Measurements from ENCODE around the gene SLC37A3. TPM values are rescaled to one million over a fixed set of nuclear protein-coding genes. Genes with fewer than 3 reads are reported as not detected.

Gene SLC37A3
- total RNA-seq, 1 experiment from 2014 or later, result 46.4 TPM

DNA sequence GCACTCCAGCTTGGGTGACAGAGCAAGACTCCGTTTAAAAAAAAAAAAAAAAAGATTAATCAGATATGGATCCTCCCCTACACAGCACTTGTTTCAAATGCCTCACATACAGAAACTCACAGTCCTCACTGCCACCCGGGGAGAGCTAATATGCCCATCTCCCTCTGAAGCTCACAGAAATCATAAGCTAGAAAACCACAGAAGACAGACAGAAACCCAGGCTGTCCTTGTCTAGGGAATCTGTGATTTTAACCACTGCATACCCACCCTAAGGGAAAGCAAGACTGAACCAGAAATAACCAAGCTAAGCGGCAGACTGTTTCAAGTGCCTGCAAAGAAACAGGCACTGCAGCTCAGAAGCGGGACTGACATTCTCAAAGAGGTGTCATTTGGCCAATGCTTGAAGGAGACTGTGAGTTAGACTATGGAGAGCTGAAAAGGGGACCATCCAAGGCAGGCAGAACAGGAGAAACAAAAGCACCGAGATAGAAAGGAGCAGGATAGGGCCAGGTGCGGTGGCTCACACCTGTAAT lies 37.6 kb downstream of the SLC37A3 start:
- no peak overlapping the region for H3K27ac Mint-ChIP-seq (ENCODE audit: unreplicated experiment)
- no peak for DNase-seq

DNA sequence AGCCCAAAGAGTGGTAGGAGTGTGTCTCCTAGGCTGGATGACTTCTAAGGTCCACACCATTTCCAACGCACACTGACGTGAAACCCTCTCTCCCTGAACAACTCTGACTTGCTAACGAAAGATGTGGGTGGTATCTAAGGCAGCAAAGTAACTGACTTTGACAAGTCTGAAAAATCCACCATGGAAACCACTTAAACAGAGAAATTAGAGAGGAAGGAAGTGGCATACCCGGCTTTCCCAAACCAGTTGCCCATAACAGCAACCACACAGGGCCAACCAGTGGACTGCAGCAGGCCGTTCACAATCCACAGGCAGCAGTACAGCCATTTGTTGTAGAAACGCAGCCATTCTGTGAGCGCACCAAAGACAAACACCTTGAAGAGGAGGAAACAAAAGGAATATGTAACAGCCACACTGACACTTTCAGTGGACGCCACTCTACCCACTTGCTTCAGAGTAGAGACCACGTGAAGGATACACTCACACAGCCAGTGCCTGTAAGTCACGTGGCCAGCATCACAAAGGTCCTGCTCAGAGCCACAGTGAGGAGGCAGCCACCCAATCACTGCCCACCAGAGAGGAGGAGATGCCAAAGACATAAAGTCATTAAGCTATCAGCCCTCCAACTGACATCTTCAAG lies 39.8 kb downstream of the SLC37A3 start:
- H3K36me3 Mint-ChIP-seq (ENCODE audit: insufficient read depth, unreplicated experiment), result peaks cover 41% of the 10 kb centered on the region
- CTCF ChIA-PET, result no interaction called here
- BruUV-seq (replicated peaks), result no TSS peak

More for the DNA sequence above, 37.6 kb downstream of the SLC37A3 start:
- CTCF ChIA-PET, result no interaction called here
- H3K36me3 ChIP-seq (ENCODE audit: control insufficient read depth, insufficient read depth, low read length), result no peaks in the 10 kb centered on the region; the same call in 1 of the 2 replicates
- TF ChIP-seq, protein P1, sequence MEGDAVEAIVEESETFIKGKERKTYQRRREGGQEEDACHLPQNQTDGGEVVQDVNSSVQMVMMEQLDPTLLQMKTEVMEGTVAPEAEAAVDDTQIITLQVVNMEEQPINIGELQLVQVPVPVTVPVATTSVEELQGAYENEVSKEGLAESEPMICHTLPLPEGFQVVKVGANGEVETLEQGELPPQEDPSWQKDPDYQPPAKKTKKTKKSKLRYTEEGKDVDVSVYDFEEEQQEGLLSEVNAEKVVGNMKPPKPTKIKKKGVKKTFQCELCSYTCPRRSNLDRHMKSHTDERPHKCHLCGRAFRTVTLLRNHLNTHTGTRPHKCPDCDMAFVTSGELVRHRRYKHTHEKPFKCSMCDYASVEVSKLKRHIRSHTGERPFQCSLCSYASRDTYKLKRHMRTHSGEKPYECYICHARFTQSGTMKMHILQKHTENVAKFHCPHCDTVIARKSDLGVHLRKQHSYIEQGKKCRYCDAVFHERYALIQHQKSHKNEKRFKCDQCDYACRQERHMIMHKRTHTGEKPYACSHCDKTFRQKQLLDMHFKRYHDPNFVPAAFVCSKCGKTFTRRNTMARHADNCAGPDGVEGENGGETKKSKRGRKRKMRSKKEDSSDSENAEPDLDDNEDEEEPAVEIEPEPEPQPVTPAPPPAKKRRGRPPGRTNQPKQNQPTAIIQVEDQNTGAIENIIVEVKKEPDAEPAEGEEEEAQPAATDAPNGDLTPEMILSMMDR (IDR thresholded peaks at IDR 0.05; ENCODE audit: insufficient read depth in 1 of 2, low read depth in 1 of 2, low read length in 1 of 2, severe bottlenecking in 1 of 2, unreplicated experiment in 1 of 2), result no peak
- Mint-ChIP-seq H3K4me3 (ENCODE audit: unreplicated experiment) (peak overlapping the region; percentile 22), H3K36me3 (ENCODE audit: insufficient read depth, unreplicated experiment) (peaks cover 43% of the 10 kb centered on the region), H3K9me3 (ENCODE audit: unreplicated experiment) (no peaks in the 10 kb centered on the region), H3K4me1 (ENCODE audit: low read depth, unreplicated experiment) (no peaks in the 10 kb centered on the region), H3K27me3 (ENCODE audit: insufficient read depth, unreplicated experiment) (no peaks in the 10 kb centered on the region)
- POLR2A ChIA-PET, result no interaction called here
- H3K4me1 ChIP-seq, result no peaks in the 10 kb centered on the region
- H3K27me3 ChIP-seq (replicated peaks; ENCODE audit: control insufficient read depth, insufficient read depth, low read length), result no peaks in the 10 kb centered on the region
- H3K9me3 ChIP-seq, result no peaks in the 10 kb centered on the region
- H3K4me3 ChIP-seq (ENCODE audit: low read depth, low read length), result no peak overlapping the region
- intact Hi-C loops (cut with micrococcal nuclease; ENCODE audit: unreplicated experiment), result no loop called here
- no TSS peak for BruUV-seq (replicated peaks)

DNA sequence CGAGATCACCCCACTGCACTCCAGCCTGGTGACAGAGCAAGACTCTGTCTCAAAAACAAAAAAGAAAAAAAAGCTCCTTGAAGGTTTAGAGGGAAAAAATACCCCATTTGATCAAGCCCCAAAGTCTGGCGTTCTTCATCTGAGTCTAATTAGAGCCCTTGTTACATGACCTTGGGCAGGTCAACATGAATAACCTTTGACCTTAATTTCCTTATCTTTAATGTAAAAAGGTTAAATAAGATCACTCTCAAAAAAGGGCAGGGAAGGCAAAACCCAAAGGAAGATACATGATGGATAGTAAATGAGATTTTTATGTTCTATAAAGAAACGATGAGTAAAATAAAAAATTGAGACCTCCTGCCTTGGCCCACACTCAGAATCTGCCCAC lies 40.3 kb downstream of the SLC37A3 start:
- ChIA-PET POLR2A (no interaction called here), CTCF (no interaction called here)
- BruUV-seq (replicated peaks), result no TSS peak
- TF ChIP-seq, protein P1 (IDR thresholded peaks at IDR 0.05; ENCODE audit: insufficient read depth in 1 of 2, low read depth in 1 of 2, low read length in 1 of 2, severe bottlenecking in 1 of 2, unreplicated experiment in 1 of 2), result no peak
- no peaks in the 10 kb centered on the region for H3K9me3 Mint-ChIP-seq (ENCODE audit: unreplicated experiment)
- no peak for DNase-seq
- peaks cover 45% of the 10 kb centered on the region for H3K36me3 Mint-ChIP-seq (ENCODE audit: insufficient read depth, unreplicated experiment)
- no peak overlapping the region for H3K4me3 Mint-ChIP-seq (ENCODE audit: unreplicated experiment)
- H3K4me1 ChIP-seq, result no peaks in the 10 kb centered on the region
- no peaks in the 10 kb centered on the region for H3K9me3 ChIP-seq
- H3K27me3 Mint-ChIP-seq (ENCODE audit: insufficient read depth, unreplicated experiment), result no peaks in the 10 kb centered on the region
- H3K4me1 Mint-ChIP-seq (ENCODE audit: low read depth, unreplicated experiment), result no peaks in the 10 kb centered on the region
- H3K36me3 ChIP-seq (ENCODE audit: control insufficient read depth, insufficient read depth, low read length), result no peaks in the 10 kb centered on the region
- no peak overlapping the region for H3K27ac Mint-ChIP-seq (ENCODE audit: unreplicated experiment)
- no peaks in the 10 kb centered on the region for H3K27me3 ChIP-seq (replicated peaks; ENCODE audit: control insufficient read depth, insufficient read depth, low read length)
- no peak overlapping the region for H3K4me3 ChIP-seq (ENCODE audit: low read depth, low read length)
- intact Hi-C loops (cut with micrococcal nuclease; ENCODE audit: unreplicated experiment), result no loop called here

More for the DNA sequence above, 39.8 kb downstream of the SLC37A3 start:
- intact Hi-C loops (cut with micrococcal nuclease; ENCODE audit: unreplicated experiment), result no loop called here
- TF ChIP-seq, protein P1 (IDR thresholded peaks at IDR 0.05; ENCODE audit: insufficient read depth in 1 of 2, low read depth in 1 of 2, low read length in 1 of 2, severe bottlenecking in 1 of 2, unreplicated experiment in 1 of 2), result no peak
- no peaks in the 10 kb centered on the region for H3K9me3 ChIP-seq
- Mint-ChIP-seq H3K27ac (ENCODE audit: unreplicated experiment) (no peak overlapping the region), H3K9me3 (ENCODE audit: unreplicated experiment) (no peaks in the 10 kb centered on the region), H3K4me1 (ENCODE audit: low read depth, unreplicated experiment) (no peaks in the 10 kb centered on the region), H3K4me3 (ENCODE audit: unreplicated experiment) (no peak overlapping the region), H3K27me3 (ENCODE audit: insufficient read depth, unreplicated experiment) (no peaks in the 10 kb centered on the region)
- H3K36me3 ChIP-seq (ENCODE audit: control insufficient read depth, insufficient read depth, low read length), result no peaks in the 10 kb centered on the region
- POLR2A ChIA-PET, result no interaction called here
- H3K27me3 ChIP-seq (replicated peaks; ENCODE audit: control insufficient read depth, insufficient read depth, low read length), result no peaks in the 10 kb centered on the region
- H3K4me3 ChIP-seq (ENCODE audit: low read depth, low read length), result no peak overlapping the region
- H3K4me1 ChIP-seq, result no peaks in the 10 kb centered on the region
- no peak for DNase-seq

Measured in Caco-2 (cell line).